Transverse colon (tissue), 4 donors: ENCODE results near the gene RTTN. TPM values are rescaled to one million over a fixed set of nuclear protein-coding genes. Genes with fewer than 3 reads are reported as not detected.
A peak's percentile ranks its signal among the peaks of the same experiment; 100 is the strongest.

Experiments used
- DNase-seq: peaks from one replicate; pipeline ENCODE4 v3.0.0-alpha.2; 2019
- H3K27ac ChIP-seq, 4 donors: fragments of 200-600 bp; sonication (generic); 2 replicates each; pipeline ENCODE4 v1.5.1; 2016 to 2018; ENCODE audit warnings: inconsistent platforms in 4 of 4
- H3K27me3 ChIP-seq: fragments of 200-600 bp; sonication (generic); 2 replicates; pipeline ENCODE4 v1.5.1; 2017; ENCODE audit warnings: inconsistent platforms
- H3K36me3 ChIP-seq, 4 donors: fragments of 200-600 bp; sonication (generic); 2 replicates each; pipeline ENCODE4 v1.5.1; 2017 to 2019; ENCODE audit warnings: inconsistent platforms in 4 of 4
- H3K4me1 ChIP-seq, 4 donors: fragments of 200-600 bp; sonication (generic); 2 replicates each; pipeline ENCODE4 v1.5.1; 2017 to 2020; ENCODE audit warnings: inconsistent platforms in 4 of 4
- H3K4me3 ChIP-seq, 4 donors: fragments of 200-600 bp; sonication (generic); 1 replicate in 1 of 4; 2 replicates in 3 of 4; pipeline versions ENCODE4 v1.5.1 to v1.6.1; 2017 to 2019; ENCODE audit warnings: inconsistent platforms in 4 of 4
- H3K9me3 ChIP-seq, 2 donors: fragments of 200-600 bp; sonication (generic); 2 replicates each; pipeline ENCODE4 v1.5.1; 2017 to 2019; ENCODE audit warnings: inconsistent platforms in 2 of 2
- EP300 ChIP-seq: sonication (generic); formaldehyde crosslinking; IDR thresholded peaks from one replicate; pipeline ENCODE4 v1.6.1; 2017; ENCODE audit warnings: antibody characterized with exemption, low read depth
- POLR2A ChIP-seq: fragments of 450-650 bp; IDR thresholded peaks from one replicate; pipeline ENCODE4 v1.6.1; 2016; ENCODE audit warnings: antibody characterized with exemption, mild to moderate bottlenecking, moderate library complexity
- POLR2AphosphoS5 ChIP-seq, 3 donors: sonication (generic); formaldehyde crosslinking; IDR thresholded peaks; one replicate each; pipeline ENCODE4 v1.6.1; 2016; ENCODE audit warnings: antibody characterized with exemption in 3 of 3
- WGBS, 2 donors: methylation state at CpG; one replicate each; pipeline ENCODE4 v1.1.5; 2018; ENCODE audit warnings: low coverage in 1 of 2; 5-methylcytosine and 5-hydroxymethylcytosine counted together
- in situ Hi-C, 4 donors: fragments of 200-750 bp; cut with MboI; loops; one replicate each; pipeline versions ENCODE4 v1.15.0 to v1.15.1; 2017; ENCODE audit warnings: low sequenced_read_pairs in 3 of 4, low pct_ligation_motif_present in 1 of 4, low pct_unique_long_range_greater_than_20kb in 1 of 4
- intact Hi-C: fragments of 100-400 bp; cut with DNase I; formaldehyde crosslinking; loops from one replicate; pipeline ENCODE4 v1.15.1; 2023; ENCODE audit warnings: low total_unique reads
- total RNA-seq, 4 donors: library from RNA; depleted of rRNA; stranded (reverse); fragments of >200 nt; gene quantifications; one replicate each; pipeline ENCODE4 v1.1.0, GENCODE V29; 2016
- TF ChIP-seq, protein P1 (sequence below), 5 experiments: fragments of 200-600 bp in 3 of 5; fragments of 450-650 bp in 2 of 5; sonication (generic) in 3 of 5; IDR thresholded peaks; 1 replicate in 2 of 5; 2 replicates in 3 of 5; pipeline ENCODE4 v1.5.1; 2016 to 2017; ENCODE audit warnings: antibody characterized with exemption in 5 of 5, inconsistent platforms in 3 of 5, mild to moderate bottlenecking in 2 of 5, moderate library complexity in 1 of 5

Gene RTTN
- total RNA-seq, 4 donors from 2014 or later, result 9.7 to 18.7 (median 13.1) TPM

DNA sequence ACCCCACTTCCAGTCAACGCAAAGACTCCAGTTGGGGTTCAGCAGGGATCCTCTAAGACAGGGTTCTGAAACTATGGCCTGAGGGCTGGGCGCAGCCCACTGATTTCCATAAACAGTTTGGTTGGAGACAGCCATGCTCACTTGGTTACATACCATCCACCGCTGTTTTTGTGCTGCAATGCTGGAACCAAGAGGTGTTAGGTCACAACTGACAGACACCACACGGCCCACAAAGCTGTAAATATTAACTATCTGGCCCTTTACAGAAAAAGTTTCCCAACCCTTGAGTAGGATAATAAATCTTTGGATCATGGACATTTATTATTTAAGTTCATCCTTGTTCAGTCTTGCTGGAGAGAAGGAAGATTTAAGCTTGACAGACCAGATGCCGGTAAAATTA lies 249.4 kb downstream of the RTTN start:
- Histone ChIP-seq H3K27me3 (no peaks in the 10 kb centered on the region), H3K36me3 (no peaks in the 10 kb centered on the region), H3K4me1 (peaks cover 0 to 4% (median 0%) of the 10 kb centered on the region in 4 donors), H3K27ac (peak overlapping the region in 3 of 4 donors; percentile 32 to 54 (median 35)), H3K4me3 (no peak overlapping the region), H3K9me3 (no peaks in the 10 kb centered on the region)
- TF ChIP-seq POLR2A (no peak), EP300 (no peak), POLR2AphosphoS5 (IDR thresholded peaks at IDR 0.05) (no peak)
- TF ChIP-seq, protein P1, sequence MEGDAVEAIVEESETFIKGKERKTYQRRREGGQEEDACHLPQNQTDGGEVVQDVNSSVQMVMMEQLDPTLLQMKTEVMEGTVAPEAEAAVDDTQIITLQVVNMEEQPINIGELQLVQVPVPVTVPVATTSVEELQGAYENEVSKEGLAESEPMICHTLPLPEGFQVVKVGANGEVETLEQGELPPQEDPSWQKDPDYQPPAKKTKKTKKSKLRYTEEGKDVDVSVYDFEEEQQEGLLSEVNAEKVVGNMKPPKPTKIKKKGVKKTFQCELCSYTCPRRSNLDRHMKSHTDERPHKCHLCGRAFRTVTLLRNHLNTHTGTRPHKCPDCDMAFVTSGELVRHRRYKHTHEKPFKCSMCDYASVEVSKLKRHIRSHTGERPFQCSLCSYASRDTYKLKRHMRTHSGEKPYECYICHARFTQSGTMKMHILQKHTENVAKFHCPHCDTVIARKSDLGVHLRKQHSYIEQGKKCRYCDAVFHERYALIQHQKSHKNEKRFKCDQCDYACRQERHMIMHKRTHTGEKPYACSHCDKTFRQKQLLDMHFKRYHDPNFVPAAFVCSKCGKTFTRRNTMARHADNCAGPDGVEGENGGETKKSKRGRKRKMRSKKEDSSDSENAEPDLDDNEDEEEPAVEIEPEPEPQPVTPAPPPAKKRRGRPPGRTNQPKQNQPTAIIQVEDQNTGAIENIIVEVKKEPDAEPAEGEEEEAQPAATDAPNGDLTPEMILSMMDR (IDR thresholded peaks at IDR 0.05), result no peak
- WGBS, 2 donors, result 39 to 65% methylated on average over 2 to 5 of the region's 5 CpGs
- in situ Hi-C loops, result no loop called here
- intact Hi-C loops, result no loop called here
- no peak for DNase-seq

DNA sequence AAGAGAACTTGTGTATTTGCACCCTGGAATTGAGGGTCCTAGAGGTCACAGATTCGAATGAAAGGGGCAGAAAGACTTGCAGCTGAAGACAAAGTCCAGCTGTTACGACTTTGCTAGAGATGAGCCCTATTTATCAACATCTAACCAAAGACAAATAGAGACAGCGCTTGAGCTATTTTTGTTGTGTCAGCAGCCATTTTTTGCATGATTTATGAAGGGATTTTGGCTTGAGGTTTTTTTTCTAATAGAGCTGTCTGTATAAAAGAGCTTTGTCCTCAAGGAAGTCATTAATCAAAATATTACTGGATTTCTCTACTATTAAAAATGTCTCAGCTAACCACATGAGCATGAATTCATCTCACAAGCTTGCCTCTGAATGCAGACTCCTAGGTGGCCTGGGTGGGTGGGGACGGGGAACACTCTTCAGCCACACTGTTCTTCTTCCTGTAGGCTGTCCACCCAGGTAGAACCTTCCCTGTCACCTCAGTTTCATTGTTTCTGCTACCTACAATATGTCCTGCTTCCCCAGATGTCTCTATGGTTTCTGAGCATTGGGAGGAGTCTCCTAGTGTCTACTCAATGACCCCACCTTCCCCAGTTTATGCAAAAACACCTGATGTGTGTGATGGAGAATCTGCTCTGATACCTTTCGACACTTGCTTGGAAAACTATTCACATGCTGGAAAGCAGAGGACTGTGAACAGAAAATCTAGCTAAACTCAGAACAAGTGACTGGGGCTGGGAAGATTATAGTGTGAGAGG lies 250.6 kb downstream of the RTTN start:
- H3K9me3 ChIP-seq, result no peaks in the 10 kb centered on the region
- H3K36me3 ChIP-seq, result no peaks in the 10 kb centered on the region
- 55 to 56% methylated on average over 4 to 5 of the region's 5 CpGs for WGBS, 2 donors
- peaks cover 0 to 4% (median 0%) of the 10 kb centered on the region in 4 donors for H3K4me1 ChIP-seq
- intact Hi-C loops, result no loop called here
- TF ChIP-seq POLR2A (no peak), POLR2AphosphoS5 (IDR thresholded peaks at IDR 0.05) (no peak), EP300 (no peak)
- TF ChIP-seq, protein P1 (IDR thresholded peaks at IDR 0.05), result no peak
- in situ Hi-C loops, result no loop called here
- DNase-seq, result no peak
- no peak overlapping the region for H3K4me3 ChIP-seq
- peak overlapping the region in 1 of 4 donors; percentile 43 for H3K27ac ChIP-seq
- H3K27me3 ChIP-seq, result no peaks in the 10 kb centered on the region

DNA sequence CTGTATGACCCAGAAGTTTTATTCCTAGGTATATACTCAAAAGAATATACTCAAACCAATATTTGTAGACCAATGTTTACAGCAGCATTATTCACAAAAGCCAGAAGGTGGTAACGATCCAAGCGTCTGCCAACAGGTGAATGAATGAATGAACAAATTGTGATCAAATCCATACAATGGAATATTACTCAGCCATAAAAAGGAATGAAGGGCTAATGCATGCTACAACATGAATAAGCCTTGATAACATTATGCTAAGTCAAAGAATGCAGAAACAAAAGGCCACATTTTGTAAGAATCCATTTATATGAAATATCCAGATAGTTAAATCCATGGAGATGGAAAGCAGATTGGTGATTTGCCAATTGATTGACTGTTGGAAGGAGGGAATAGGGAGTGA lies 252.3 kb downstream of the RTTN start:
- in situ Hi-C loops (no loop called here), intact Hi-C loops (no loop called here)
- TF ChIP-seq EP300 (no peak), POLR2AphosphoS5 (IDR thresholded peaks at IDR 0.05) (no peak), POLR2A (no peak)
- TF ChIP-seq, protein P1 (IDR thresholded peaks at IDR 0.05), result no peak
- Histone ChIP-seq H3K36me3 (no peaks in the 10 kb centered on the region), H3K27me3 (no peaks in the 10 kb centered on the region), H3K4me1 (peaks cover 0 to 4% (median 0%) of the 10 kb centered on the region in 4 donors), H3K27ac (no peak overlapping the region), H3K4me3 (no peak overlapping the region), H3K9me3 (no peaks in the 10 kb centered on the region)
- no peak for DNase-seq
- 89 to 91% methylated on average over 2 of the region's 2 CpGs for WGBS, 2 donors

Other genes with a start within 250 kb of the RTTN start
- 10 to 100 TPM; 11.5 to 47.8 (median 46.1) TPM for gene SOCS6, start 83.4 kb upstream of the RTTN start, total RNA-seq